ENCODE data around the gene NTN1.

- TF ChIP-seq CTCF (conservative IDR thresholded peaks at IDR 0.05; ENCODE audit: low read depth, low read length) (no peak), MXI1 (IDR thresholded peaks at IDR 0.05; ENCODE audit: borderline replicate concordance, low read depth, low read length) (no peak), POLR2A (IDR thresholded peaks at IDR 0.05; ENCODE audit: low read depth, low read length) (no peak), SMC3 (IDR thresholded peaks at IDR 0.05; ENCODE audit: low read depth, low read length) (no peak), CEBPB (IDR thresholded peaks at IDR 0.05; ENCODE audit: low read depth, low read length) (no peak)
Measured at GRCh38 chr17:9090641-9091096, 69.4 kb downstream of the NTN1 start.
